K562 (cell line): ENCODE results near the gene RAB31. TPM values are rescaled to one million over a fixed set of nuclear protein-coding genes. Genes with fewer than 3 reads are reported as not detected.

ENCODE experiments used
- BHLHE40 ChIP-seq: IDR thresholded peaks from 2 replicates; pipeline ENCODE4 v1.6.1; 2011; ENCODE audit warnings: low read length, improper control_type of control experiment
- DIDO1 ChIP-seq: fragments of 450-650 bp; IDR thresholded peaks from 2 replicates; pipeline ENCODE4 v1.6.1; 2016; ENCODE audit warnings: low read depth, missing biosample characterization, missing genetic modification characterization
- ESRRB ChIP-seq: fragments of 250-450 bp; sonication (Bioruptor Pico); IDR thresholded peaks from 2 replicates; pipeline ENCODE4 v1.5.0; 2020; ENCODE audit warnings: mild to moderate bottlenecking, moderate library complexity, borderline replicate concordance
- HMG20B ChIP-seq: fragments of 250-450 bp; sonication (Bioruptor Pico); IDR thresholded peaks from 2 replicates; pipeline ENCODE4 v1.5.0; 2021; ENCODE audit warnings: mild to moderate bottlenecking
- JUNB ChIP-seq: fragments of 450-650 bp; formaldehyde crosslinking; conservative IDR thresholded peaks from 2 replicates; pipeline ENCODE4 v1.4.0; 2020; ENCODE audit warnings: mild to moderate bottlenecking
- MBD2 ChIP-seq: sonication (generic); IDR thresholded peaks from 2 replicates; pipeline ENCODE4 v1.6.1; 2016; ENCODE audit warnings: low read depth, borderline replicate concordance
- MEF2D ChIP-seq: conservative IDR thresholded peaks from 2 replicates; pipeline ENCODE4 v1.6.1; 2016; ENCODE audit warnings: low read depth, missing genetic modification characterization, missing compliant biosample characterization
- MYBL2 ChIP-seq, 2 experiments: fragments of 450-650 bp in 1 of 2; sonication (generic) in 1 of 2; formaldehyde crosslinking in 1 of 2; IDR thresholded peaks; 2 replicates each; pipeline versions ENCODE4 v1.6.1 to v1.8.1; 2017 to 2022; ENCODE audit warnings: borderline replicate concordance in 1 of 2, inconsistent platforms in 1 of 2, low read depth in 1 of 2, mild to moderate bottlenecking in 1 of 2, missing genetic modification reagents in 1 of 2, moderate library complexity in 1 of 2
- MYNN ChIP-seq, 2 experiments: sonication (generic); formaldehyde crosslinking in 1 of 2; IDR thresholded peaks; 2 replicates each; pipeline versions ENCODE4 v1.5.0 to v1.6.1; 2016 to 2020; ENCODE audit warnings: antibody characterized with exemption in 1 of 2, missing genetic modification reagents in 1 of 2
- RBM15 ChIP-seq: fragments of 200-400 bp; formaldehyde crosslinking; IDR thresholded peaks from 2 replicates; pipeline ENCODE4 v1.6.1; 2018; ENCODE audit warnings: mild to moderate bottlenecking, low read length, moderate library complexity; ENCODE audit not compliant: insufficient read depth
- SETDB1 ChIP-seq: IDR thresholded peaks from one replicate; pipeline ENCODE4 v1.6.1; 2012; ENCODE audit warnings: low read length, control low read depth, inconsistent platforms
- SREBF2 ChIP-seq: sonication (generic); formaldehyde crosslinking; IDR thresholded peaks from 2 replicates; pipeline ENCODE4 v1.4.0; 2020; ENCODE audit warnings: mild to moderate bottlenecking, missing genetic modification reagents
- SRSF1 ChIP-seq: fragments of 200-400 bp; formaldehyde crosslinking; IDR thresholded peaks from 2 replicates; pipeline ENCODE4 v1.6.1; 2017; ENCODE audit warnings: mild to moderate bottlenecking, low read depth, low read length, moderate library complexity
- YY1 ChIP-seq, 3 experiments: IDR thresholded peaks; 2 replicates each; pipeline ENCODE4 v1.6.1; 2011; ENCODE audit warnings: low read length in 2 of 3, mild to moderate bottlenecking in 2 of 3, moderate library complexity in 2 of 3, borderline replicate concordance in 1 of 3, control low read depth in 1 of 3, low read depth in 1 of 3; ENCODE audit not compliant: insufficient read depth in 3 of 3, insufficient replicate concordance in 2 of 3, control insufficient read depth in 1 of 3, insufficient read length in 1 of 3; ENCODE audit errors: extremely low read depth in 1 of 3
- ZNF274 ChIP-seq: IDR thresholded peaks from 2 replicates; pipeline ENCODE4 v1.6.1; 2011; ENCODE audit warnings: low read depth, mild to moderate bottlenecking, low read length, moderate library complexity, borderline replicate concordance
- ZNF324 ChIP-seq: fragments of 250-450 bp; sonication (Bioruptor Pico); IDR thresholded peaks from 2 replicates; pipeline ENCODE4 v1.4.0; 2020; ENCODE audit warnings: mild to moderate bottlenecking
- ZNF408 ChIP-seq: fragments of 250-450 bp; sonication (Bioruptor Pico); IDR thresholded peaks from 2 replicates; pipeline ENCODE4 v1.4.0; 2020; ENCODE audit warnings: low read depth, mild to moderate bottlenecking, moderate library complexity
- ZNF561 ChIP-seq: fragments of 450-650 bp; formaldehyde crosslinking; conservative IDR thresholded peaks from 2 replicates; pipeline ENCODE4 v1.4.0; 2020; ENCODE audit warnings: mild to moderate bottlenecking, moderate library complexity
- polyA plus RNA-seq, 8 experiments: library from polyadenylated mRNA; depleted of rRNA in 4 of 8; stranded (reverse) in 5 of 8; unstranded in 3 of 8; fragments of >200 nt; fragmentation: Nextera tagmentation in 2 of 8; fragmentation: Illumina TruSeq in 1 of 8; extraction: Ambion mirVana in 2 of 8; extraction: Trizol in 1 of 8; gene quantifications; 2 replicates each; pipeline versions ENCODE4 v1.2.1 to v1.2.3, GENCODE V29; 2011 to 2014; ENCODE audit warnings: inconsistent platforms in 1 of 8, missing spikeins in 1 of 8
- total RNA-seq, 7 experiments: library from RNA; depleted of rRNA in 6 of 7; stranded (reverse); fragments of >200 nt in 6 of 7; fragmentation: Illumina TruSeq in 2 of 7; extraction: Trizol in 2 of 7; gene quantifications; 2 replicates each; pipeline versions ENCODE4 v1.2.1 to v1.2.3, GENCODE V29; 2011 to 2021; ENCODE audit warnings: low replicate concordance in 1 of 7
- TF ChIP-seq, protein P1 (sequence below): fragments of 450-650 bp; formaldehyde crosslinking; IDR thresholded peaks from 2 replicates; pipeline ENCODE4 v1.4.0; 2020; ENCODE audit warnings: mild to moderate bottlenecking, moderate library complexity
- TF ChIP-seq, protein P2 (sequence below): fragments of 250-450 bp; sonication (Bioruptor Pico); IDR thresholded peaks from 2 replicates; pipeline ENCODE4 v1.5.0; 2020; ENCODE audit warnings: mild to moderate bottlenecking, borderline replicate concordance
- TF ChIP-seq, protein P3 (sequence below): fragments of 450-650 bp; IDR thresholded peaks from 2 replicates; pipeline ENCODE4 v1.7.1; 2018; ENCODE audit warnings: mild to moderate bottlenecking, low read depth; ENCODE audit not compliant: partially characterized antibody

Gene RAB31
- total and polyA plus RNA-seq, 9 of the 15 experiments (the other 6 are each of a cell fraction or from before 2014, with no cell fraction given) = 20.7 to 70.4 (median 41.3) TPM

- TF ChIP-seq MEF2D (tag) (no peak), ESRRB (no peak), SREBF2 (CRISPR knock-in tag) (no peak), SRSF1 (no peak), SETDB1 (no peak), DIDO1 (tag) (no peak), YY1 (IDR thresholded peaks at IDR 0.05; ENCODE audit: borderline replicate concordance in 1 of 3, control insufficient read depth in 1 of 3, extremely low read depth in 1 of 3, insufficient read depth in 3 of 3, insufficient read length in 1 of 3, insufficient replicate concordance in 2 of 3, low read depth in 1 of 3, low read length in 2 of 3) (no peak), ZNF561 (CRISPR knock-in tag) (no peak), ZNF274 (no peak), JUNB (no peak), ZNF408 (no peak), MBD2 (no peak), BHLHE40 (no peak), MYBL2 (IDR thresholded peaks at IDR 0.05; ENCODE audit: low read depth) (peak; percentile 58; the same call in 1 of the 2 replicates), MYBL2 (CRISPR knock-in tag; IDR thresholded peaks at IDR 0.05; ENCODE audit: borderline replicate concordance) (no peak), HMG20B (CRISPR knock-in tag) (no peak), ZNF324 (CRISPR knock-in tag) (no peak), RBM15 (no peak), MYNN (IDR thresholded peaks at IDR 0.05) (no peak), MYNN (CRISPR knock-in tag; IDR thresholded peaks at IDR 0.05) (no peak)
- TF ChIP-seq, protein P1, sequence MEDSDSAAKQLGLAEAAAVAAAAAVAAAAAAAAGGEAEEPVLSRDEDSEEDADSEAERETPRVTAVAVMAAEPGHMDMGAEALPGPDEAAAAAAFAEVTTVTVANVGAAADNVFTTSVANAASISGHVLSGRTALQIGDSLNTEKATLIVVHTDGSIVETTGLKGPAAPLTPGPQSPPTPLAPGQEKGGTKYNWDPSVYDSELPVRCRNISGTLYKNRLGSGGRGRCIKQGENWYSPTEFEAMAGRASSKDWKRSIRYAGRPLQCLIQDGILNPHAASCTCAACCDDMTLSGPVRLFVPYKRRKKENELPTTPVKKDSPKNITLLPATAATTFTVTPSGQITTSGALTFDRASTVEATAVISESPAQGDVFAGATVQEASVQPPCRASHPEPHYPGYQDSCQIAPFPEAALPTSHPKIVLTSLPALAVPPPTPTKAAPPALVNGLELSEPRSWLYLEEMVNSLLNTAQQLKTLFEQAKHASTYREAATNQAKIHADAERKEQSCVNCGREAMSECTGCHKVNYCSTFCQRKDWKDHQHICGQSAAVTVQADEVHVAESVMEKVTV (CRISPR knock-in tag) = no peak
- TF ChIP-seq, protein P2, sequence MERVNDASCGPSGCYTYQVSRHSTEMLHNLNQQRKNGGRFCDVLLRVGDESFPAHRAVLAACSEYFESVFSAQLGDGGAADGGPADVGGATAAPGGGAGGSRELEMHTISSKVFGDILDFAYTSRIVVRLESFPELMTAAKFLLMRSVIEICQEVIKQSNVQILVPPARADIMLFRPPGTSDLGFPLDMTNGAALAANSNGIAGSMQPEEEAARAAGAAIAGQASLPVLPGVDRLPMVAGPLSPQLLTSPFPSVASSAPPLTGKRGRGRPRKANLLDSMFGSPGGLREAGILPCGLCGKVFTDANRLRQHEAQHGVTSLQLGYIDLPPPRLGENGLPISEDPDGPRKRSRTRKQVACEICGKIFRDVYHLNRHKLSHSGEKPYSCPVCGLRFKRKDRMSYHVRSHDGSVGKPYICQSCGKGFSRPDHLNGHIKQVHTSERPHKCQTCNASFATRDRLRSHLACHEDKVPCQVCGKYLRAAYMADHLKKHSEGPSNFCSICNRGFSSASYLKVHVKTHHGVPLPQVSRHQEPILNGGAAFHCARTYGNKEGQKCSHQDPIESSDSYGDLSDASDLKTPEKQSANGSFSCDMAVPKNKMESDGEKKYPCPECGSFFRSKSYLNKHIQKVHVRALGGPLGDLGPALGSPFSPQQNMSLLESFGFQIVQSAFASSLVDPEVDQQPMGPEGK = no peak
- TF ChIP-seq, protein P3, sequence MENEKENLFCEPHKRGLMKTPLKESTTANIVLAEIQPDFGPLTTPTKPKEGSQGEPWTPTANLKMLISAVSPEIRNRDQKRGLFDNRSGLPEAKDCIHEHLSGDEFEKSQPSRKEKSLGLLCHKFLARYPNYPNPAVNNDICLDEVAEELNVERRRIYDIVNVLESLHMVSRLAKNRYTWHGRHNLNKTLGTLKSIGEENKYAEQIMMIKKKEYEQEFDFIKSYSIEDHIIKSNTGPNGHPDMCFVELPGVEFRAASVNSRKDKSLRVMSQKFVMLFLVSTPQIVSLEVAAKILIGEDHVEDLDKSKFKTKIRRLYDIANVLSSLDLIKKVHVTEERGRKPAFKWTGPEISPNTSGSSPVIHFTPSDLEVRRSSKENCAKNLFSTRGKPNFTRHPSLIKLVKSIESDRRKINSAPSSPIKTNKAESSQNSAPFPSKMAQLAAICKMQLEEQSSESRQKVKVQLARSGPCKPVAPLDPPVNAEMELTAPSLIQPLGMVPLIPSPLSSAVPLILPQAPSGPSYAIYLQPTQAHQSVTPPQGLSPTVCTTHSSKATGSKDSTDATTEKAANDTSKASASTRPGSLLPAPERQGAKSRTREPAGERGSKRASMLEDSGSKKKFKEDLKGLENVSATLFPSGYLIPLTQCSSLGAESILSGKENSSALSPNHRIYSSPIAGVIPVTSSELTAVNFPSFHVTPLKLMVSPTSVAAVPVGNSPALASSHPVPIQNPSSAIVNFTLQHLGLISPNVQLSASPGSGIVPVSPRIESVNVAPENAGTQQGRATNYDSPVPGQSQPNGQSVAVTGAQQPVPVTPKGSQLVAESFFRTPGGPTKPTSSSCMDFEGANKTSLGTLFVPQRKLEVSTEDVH = peak; percentile 26
Observed at GRCh38 chr18:9848170-9848879, 140.2 kb downstream of the RAB31 start (continued).
